Mucosa of gallbladder (tissue), 1 donor: Measurements from ENCODE around the gene KIF23. TPM values are rescaled to one million over a fixed set of nuclear protein-coding genes. Genes with fewer than 3 reads are reported as not detected.
"Not testable (repeated sequence)": the region's sequence is repeated elsewhere in the genome, so short reads cannot be mapped to it uniquely, and the experiment has no call there.

Experiments
- DNase-seq: peaks from one replicate; pipeline ENCODE4 v3.0.0-alpha.2; 2020; ENCODE audit warnings: low spot score
- total RNA-seq: library from RNA; stranded (reverse); gene quantifications from one replicate; pipeline ENCODE4 v1.2.1, GENCODE V29; 2021
- donor health status: DM: no; HTN: no; CAD: no.

The KIF23 gene
- total RNA-seq: 3.9 TPM

DNA sequence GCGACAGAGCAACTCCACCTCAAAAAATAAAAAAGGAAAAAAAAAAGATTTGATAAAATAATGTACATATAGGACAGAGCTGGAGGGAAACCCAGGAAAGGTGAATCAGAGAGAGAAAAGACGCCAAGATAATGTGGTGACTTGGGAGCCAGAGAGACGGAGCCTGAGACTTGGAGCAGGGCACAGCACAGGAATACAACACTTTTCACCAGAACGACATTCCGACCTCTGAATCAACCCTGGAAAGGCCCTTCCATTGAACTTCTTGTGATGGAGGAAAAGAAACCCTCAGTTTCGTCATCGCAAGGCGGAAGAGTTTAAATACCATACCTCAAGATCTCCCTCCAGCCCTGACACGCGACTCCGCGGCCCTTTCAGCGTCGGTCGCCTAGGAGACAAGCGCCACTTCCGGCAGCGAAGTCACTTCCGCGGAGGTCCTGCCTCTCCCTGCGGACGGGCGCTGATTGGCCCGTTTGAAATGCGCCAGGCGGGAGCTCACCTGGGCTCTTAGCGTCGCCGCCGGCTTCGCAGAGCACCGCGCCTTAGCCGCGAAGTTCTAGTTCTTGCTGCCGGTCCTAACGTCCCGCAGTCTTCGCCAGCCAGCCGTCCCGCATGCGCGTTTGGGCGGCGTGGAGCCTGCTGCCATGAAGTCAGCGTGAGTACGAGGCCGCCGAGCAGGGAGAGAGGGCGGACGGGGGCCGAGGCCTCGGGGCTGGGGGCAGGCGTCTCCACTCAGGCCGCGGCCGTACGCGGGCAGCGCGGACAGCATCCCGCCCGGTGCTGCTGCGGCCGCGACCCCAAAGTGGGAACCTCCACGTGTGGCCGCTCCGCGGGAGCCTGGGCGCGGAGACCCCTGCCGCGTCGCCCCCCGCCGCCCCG, at the start of gene KIF23:
TSS of gene KIF23 (plus strand) at position 528 of the 879 bp plus-strand sequence. CDS start at position 645, 117 bp downstream.
- peak; percentile 94 for DNase-seq

- DNase-seq: no peak
Observed at GRCh38 chr15:69367236-69367635, 46.9 kb upstream of the KIF23 start.

DNA sequence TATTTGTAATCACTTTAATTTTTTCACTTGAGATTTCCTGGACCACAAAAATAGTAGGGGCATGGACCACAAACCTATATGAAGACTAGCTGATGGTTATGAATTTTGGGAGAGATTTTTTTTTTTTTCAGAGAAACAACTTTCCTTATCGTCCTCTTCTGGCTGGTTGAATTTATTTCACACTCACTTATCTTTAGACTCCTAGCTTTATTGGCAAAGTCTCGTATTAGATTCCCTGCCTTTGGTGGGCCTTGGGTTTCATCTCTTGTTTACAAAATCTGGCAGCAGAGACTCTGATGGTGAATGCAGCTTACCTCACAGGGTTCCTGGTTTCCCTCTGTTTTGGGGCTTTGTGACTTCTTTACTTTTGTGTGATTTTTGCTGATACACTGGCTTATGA, 44.5 kb upstream of the KIF23 start:
- no peak for DNase-seq

GRCh38 chr15:69373406-69373805, 40.7 kb upstream of the KIF23 start:
- DNase-seq: no peak

DNA sequence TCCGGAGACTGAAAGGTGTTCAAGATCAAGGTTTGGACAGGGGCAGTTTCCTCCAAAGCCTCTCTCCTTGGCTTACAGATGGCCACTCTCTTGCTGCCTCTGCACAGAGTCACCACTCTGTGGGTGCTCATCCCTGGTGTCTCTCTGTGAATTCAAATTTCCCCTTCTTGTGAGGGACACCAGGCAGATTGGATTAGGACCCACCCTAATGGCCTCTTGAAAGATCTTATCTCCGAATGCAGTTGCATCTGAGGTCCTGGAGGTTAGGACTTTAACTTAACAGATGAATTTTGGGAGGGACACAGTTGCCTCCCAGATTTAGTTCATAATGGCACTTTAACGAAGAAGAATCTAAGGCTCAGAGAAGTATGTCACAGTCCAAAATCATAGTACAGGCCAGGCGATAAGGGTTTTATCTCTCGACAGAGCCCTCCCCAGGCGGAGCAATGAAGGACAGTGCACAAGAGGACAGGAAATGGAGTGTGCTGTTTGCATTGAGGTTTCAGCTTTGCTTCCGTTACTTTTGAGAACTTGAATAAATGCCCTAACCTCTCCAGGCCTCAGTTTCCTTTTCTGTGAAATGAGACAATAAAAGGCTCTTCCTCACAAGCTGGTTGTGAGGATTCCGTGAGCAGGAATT, 38.9 kb upstream of the KIF23 start:
- DNase-seq: no peak

- no peak for DNase-seq
Observed at GRCh38 chr15:69377216-69377970, 36.8 kb upstream of the KIF23 start.

DNA sequence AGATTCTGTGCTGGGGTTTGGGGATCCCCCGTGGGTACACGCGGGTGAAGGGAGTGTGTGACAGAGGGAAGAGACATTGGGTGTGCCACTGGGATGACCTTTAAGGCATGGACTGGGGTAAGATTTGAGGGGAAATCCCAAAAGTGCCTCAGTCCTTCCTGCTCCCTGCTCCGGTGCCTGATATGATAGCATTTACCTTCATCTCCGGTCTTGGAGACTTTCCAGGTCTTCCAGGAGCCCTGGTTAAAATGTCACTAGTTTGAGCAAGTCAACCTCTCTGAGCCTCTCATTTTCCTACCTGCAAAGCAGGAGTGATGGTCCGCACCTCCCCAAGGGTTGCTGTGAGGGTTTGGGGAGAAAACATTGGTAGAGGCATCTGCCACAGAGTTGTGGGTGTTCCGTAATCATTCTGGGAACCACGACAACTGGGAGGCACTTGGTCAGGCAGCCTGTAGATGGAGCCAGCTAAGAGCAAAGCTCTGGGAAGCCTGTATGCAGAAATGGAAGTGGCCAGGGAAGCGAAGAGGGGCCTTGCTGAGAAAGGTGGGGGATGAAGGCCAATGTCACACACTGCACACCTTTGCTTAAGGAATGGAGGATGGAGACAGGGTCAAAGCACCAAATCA, 33.9 kb upstream of the KIF23 start:
- DNase-seq: no peak

GRCh38 chr15:69380726-69381105, 33.4 kb upstream of the KIF23 start:
- DNase-seq: no peak

GRCh38 chr15:69382176-69382575, 32.0 kb upstream of the KIF23 start:
- DNase-seq: not testable (repeated sequence)

DNA sequence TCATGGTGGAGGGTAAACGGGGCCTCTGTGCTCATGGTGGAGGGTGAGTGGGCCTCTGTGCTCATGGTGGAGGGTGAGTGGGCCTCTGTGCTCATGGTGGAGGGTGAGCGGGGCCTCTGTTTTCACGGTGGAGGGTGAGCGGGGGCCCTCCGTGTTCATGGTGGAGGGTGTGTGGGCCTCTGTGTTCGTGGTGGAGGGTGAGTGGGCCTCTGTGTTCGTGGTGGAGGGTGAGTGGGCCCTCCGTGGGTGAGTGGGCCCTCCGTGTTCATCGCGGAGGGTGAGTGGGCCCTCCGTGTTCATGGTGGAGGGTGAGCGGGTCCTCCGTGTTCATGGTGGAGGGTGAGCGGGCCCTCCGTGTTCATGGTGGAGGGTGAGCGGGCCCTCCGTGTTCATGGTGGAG, 30.1 kb upstream of the KIF23 start:
- DNase-seq: not testable (repeated sequence)

DNA sequence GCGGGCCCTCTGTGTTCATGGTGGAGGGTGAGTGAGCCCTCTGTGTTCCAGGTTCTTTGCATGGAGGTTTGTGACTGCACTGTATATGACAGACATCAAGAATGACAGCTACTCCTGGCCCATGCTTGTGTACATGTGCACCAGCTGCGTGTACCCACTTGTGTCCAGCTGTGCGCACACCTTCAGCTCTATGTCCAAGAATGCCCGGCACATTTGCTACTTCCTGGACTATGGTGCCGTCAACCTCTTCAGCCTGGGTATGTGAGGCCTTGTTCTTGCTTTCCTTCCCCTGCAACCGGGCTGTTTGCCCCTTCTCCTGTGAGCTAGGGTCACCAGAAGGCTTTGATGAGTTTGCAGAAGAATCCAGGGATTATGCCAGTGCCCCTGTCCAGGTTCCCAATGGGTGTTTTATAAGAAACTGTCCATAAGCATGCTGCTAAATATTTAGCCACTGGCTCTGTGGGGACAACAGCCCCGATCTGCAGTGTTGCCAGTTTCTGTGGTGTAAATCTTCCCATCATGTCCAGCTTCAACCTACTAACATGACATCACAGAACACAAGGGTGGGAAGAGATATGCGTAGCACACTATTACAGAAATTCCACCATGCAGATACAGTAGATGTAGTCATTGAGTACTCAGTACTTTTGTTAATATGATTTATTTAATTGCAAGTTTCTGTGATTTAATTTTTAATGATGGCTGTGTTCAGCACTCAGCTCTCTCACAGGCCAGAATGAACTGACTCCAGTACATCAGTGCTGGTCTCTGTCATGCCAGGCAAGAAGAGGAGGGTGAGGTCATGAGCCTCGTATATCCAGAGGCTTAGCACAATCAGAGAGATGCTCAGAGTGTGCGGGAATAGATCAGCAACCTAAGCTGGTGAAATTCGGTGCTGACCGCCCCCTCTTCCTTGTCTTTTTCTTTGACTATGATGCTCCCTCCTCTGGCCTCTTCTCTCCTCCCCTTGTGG, 29.2 kb upstream of the KIF23 start:
- no peak for DNase-seq

DNA sequence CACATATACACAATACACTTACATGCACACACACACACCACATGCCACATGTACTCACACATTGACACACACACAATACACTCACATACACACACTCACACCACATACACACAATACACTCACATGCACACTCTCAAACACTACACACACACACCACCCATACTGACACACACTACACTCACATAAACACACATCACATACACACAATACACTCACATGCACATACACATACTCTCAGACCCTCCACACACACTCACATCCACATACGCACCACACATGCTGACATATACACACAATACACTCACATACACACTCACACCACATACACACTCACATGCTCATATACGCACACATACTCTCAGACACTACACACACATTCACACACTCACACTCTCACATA, 28.3 kb upstream of the KIF23 start:
- no peak for DNase-seq

- DNase-seq: no peak
Observed at GRCh38 chr15:69386284-69386683, 27.9 kb upstream of the KIF23 start.

DNA sequence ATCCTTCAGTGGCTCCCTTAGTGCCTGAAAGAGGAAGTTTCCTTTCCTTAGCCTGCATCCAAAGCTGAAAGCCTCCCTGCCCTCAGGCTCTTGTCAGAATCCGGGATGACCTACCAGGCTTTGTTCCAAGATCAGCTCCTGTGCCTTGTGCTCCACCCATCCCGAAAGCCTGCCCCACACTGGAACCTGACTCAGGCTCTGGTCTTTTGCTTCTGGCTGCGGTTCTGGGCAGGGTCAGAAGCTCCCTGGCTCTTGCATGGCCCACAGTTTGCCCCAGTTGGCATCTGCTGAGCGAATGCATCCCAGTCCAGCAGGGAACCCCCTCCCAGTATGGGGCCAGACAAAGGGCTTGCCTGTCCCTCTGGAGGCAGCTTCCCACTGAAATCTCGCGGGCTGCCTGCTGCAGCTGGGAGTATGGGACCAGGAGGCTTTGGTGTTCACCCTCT, 25.9 kb upstream of the KIF23 start:
- DNase-seq: no peak

DNA sequence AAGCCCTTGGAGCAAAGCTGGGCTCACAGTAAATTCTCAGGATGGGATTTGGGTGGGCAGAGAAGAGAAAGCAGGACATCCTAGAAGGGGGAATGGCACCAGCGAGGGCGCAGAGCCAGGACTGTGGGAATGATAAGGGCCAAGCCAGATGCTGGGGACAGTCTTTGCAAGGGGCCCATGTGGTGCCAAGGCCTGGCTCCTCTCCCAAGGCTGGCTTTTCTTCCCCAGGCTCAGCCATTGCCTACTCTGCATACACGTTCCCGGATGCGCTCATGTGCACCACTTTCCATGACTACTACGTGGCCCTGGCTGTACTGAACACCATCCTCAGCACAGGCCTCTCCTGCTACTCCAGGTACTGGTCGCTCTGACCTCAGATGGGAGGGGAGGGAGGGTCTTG, 24.7 kb upstream of the KIF23 start:
- no peak for DNase-seq

DNA sequence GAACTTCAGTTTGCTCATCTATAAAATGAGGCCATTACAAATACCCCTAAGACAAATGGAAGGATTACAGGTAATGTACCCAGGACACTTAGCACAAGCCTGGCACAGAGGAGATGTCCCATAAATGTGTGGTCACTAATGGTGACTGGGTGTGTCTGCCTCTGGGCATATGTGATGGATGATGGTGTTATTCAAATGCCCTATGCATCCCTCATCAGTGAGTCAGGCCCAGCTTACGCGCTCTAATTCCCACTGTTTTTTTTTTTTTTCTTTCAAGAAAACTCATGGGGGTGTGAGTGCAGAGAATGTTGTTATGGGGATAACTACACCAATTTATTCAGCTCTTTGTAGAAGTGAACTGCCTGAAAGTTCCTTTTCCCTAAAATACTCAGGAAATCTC, 23.6 kb upstream of the KIF23 start:
- DNase-seq: no peak

DNA sequence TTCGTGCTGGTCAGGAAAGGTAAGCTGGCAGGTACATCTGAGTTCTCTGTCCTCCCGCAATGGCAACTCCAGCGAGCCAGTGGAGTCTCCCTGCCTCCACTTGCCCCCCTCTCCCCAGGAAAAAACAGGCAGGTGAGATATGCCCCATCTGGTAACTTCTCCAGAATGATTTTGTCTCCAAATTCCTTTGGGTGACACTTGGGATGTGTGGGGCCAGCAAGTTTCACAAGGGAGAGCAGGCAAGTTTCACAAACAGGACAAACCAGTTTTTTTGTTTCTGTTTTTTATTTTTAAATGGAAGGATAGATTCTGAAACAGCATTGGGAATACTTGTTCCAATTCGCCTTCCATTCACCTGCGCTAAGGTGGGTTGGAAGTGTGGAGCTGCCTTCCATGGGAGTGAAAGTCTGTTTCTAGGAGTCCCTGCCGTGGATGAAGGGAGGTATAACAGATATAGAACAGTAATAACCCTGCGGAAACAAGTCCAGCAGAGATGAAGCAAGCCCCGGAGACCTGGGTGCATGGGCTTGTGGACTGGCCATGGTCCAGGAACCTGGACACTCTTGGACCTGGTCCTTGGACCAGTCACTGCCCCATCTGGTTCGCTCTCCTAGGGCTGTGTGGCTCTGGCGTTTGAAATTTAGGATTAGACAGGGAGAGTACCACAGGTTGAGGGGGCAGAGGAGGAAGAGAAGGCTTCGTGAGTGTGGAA, 22.9 kb upstream of the KIF23 start:
- no peak for DNase-seq

GRCh38 chr15:69392352-69392751, 21.8 kb upstream of the KIF23 start:
- DNase-seq: no peak

GRCh38 chr15:69393831-69394491, 20.2 kb upstream of the KIF23 start:
- DNase-seq: no peak
